PFSK-1 (cell line): Measurements from ENCODE around the gene IQUB.

ENCODE experiments used
- POLR2AphosphoS5 ChIP-seq: IDR thresholded peaks from 2 replicates; pipeline ENCODE4 v1.6.1; 2012; ENCODE audit warnings: low read depth, mild to moderate bottlenecking, control low read depth, low read length, moderate library complexity
- REST ChIP-seq, 2 experiments: IDR thresholded peaks; 2 replicates each; pipeline versions ENCODE4 v1.6.1 to v1.8.0; 2011 to 2012; ENCODE audit warnings: low read depth in 2 of 2, low read length in 2 of 2, control low read depth in 1 of 2, inconsistent platforms in 1 of 2, mild to moderate bottlenecking in 1 of 2, moderate library complexity in 1 of 2; ENCODE audit not compliant: insufficient read depth in 1 of 2
- TAF1 ChIP-seq: IDR thresholded peaks from 2 replicates; pipeline ENCODE4 v1.6.1; 2012; ENCODE audit warnings: low read length, control low read depth, borderline replicate concordance; ENCODE audit not compliant: insufficient read depth

- TF ChIP-seq POLR2AphosphoS5 (no peak), REST (IDR thresholded peaks at IDR 0.05; ENCODE audit: insufficient read depth in 1 of 2, low read depth in 2 of 2, low read length in 2 of 2) (no peak), TAF1 (no peak)
Measured at GRCh38 chr7:123538189-123538714, 3.9 kb upstream of the IQUB start.
